B cell (primary cell): ENCODE measurements around the gene MED23.

ENCODE experiments used
- CTCF ChIP-seq: fragments of 200-600 bp; IDR thresholded peaks from one replicate; pipeline ENCODE4 v1.8.0; 2022; ENCODE audit warnings: antibody characterized with exemption, mild to moderate bottlenecking
- EZH2 ChIP-seq: IDR thresholded peaks from 2 replicates; pipeline ENCODE4 v1.6.1; 2012; ENCODE audit warnings: borderline replicate concordance, low read depth, mild to moderate bottlenecking, moderate library complexity, low read length; ENCODE audit not compliant: insufficient read depth, poor library complexity, severe bottlenecking

GRCh38 chr6:131654326-131654725 lies 26.3 kb upstream of the MED23 start:
- TF ChIP-seq CTCF (no peak), EZH2 (no peak)
